ENCODE results near the gene CBY2. TPM values are rescaled to one million over a fixed set of nuclear protein-coding genes. Genes with fewer than 3 reads are reported as not detected.

Gene CBY2
- total and polyA plus RNA-seq, 2 donors (not counting 1 experiment from before 2014, with no cell fraction given) = not detected

DNA sequence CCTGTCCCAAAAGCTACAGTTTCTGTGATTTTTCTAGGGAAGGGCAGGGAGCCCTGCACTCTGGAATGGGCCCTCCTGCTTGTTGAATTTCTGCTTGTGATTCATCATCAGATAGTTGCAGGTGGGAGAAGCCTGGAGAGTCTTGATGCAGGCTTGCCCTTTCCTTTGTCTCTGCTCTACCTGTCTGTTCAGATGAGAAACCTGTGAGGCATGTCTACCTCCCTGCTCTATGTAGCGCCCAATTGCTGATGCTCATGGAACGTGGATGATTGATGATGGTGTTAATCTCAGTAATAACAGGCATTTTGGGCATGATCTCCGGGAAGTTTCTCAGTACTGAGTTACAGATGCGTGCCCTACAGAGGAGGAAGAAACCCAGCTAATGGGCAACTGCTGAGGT, 10.9 kb upstream of the CBY2 start:
- H3K36me3 ChIP-seq (replicated peaks in 1 of 2; ENCODE audit: control extremely low read depth in 1 of 2, control insufficient read depth in 1 of 2, extremely low read depth in 1 of 2, insufficient read depth in 2 of 2, low read length in 1 of 2) = no peaks in the 10 kb centered on the region
- no peak overlapping the region for H3K4me3 Mint-ChIP-seq
- no peaks in the 10 kb centered on the region for H3K79me2 ChIP-seq (ENCODE audit: control insufficient read depth, insufficient read depth, low read length)
- TF ChIP-seq EZH2 (IDR thresholded peaks at IDR 0.05; ENCODE audit: borderline replicate concordance, insufficient read depth, low read depth, low read length, poor library complexity, severe bottlenecking) = no peak
- TF ChIP-seq, protein P1, sequence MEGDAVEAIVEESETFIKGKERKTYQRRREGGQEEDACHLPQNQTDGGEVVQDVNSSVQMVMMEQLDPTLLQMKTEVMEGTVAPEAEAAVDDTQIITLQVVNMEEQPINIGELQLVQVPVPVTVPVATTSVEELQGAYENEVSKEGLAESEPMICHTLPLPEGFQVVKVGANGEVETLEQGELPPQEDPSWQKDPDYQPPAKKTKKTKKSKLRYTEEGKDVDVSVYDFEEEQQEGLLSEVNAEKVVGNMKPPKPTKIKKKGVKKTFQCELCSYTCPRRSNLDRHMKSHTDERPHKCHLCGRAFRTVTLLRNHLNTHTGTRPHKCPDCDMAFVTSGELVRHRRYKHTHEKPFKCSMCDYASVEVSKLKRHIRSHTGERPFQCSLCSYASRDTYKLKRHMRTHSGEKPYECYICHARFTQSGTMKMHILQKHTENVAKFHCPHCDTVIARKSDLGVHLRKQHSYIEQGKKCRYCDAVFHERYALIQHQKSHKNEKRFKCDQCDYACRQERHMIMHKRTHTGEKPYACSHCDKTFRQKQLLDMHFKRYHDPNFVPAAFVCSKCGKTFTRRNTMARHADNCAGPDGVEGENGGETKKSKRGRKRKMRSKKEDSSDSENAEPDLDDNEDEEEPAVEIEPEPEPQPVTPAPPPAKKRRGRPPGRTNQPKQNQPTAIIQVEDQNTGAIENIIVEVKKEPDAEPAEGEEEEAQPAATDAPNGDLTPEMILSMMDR (IDR thresholded peaks at IDR 0.05) = no peak
- H3K9me3 Mint-ChIP-seq (ENCODE audit: insufficient read depth) = no peaks in the 10 kb centered on the region
- ChIA-PET POLR2A (no interaction called here), CTCF (no interaction called here)
- no peaks in the 10 kb centered on the region for H3K27me3 ChIP-seq (replicated peaks in 1 of 4; ENCODE audit: control extremely low read depth in 1 of 4, control insufficient read depth in 3 of 4, insufficient read depth in 4 of 4, low read length in 3 of 4)
- peaks cover 0 to 2% (median 1%) of the 10 kb centered on the region in 3 donors for H3K9me3 ChIP-seq (ENCODE audit: control extremely low read depth in 1 of 3, control insufficient read depth in 2 of 3, insufficient read depth in 1 of 3, low read length in 2 of 3)
- H3K27me3 Mint-ChIP-seq = peaks cover 6% of the 10 kb centered on the region
- intact Hi-C loops (cut with micrococcal nuclease) = no loop called here
- 91% methylated on average over 4 of the region's 4 CpGs for WGBS (ENCODE audit: insufficient coverage)
- no peak overlapping the region for H3K4me2 ChIP-seq (replicated peaks; ENCODE audit: low read depth, low read length, poor library complexity, severe bottlenecking)
- ATAC-seq (ENCODE audit: low read depth) (no peak), DNase-seq (no peak)
- no peak overlapping the region for H3K4me3 ChIP-seq (ENCODE audit: control extremely low read depth in 1 of 5, extremely low read depth in 1 of 5, insufficient read depth in 1 of 5, low read depth in 2 of 5, low read length in 4 of 5)
- H2AFZ ChIP-seq (ENCODE audit: insufficient read depth, low read depth, low read length, poor library complexity, severe bottlenecking) = no peak overlapping the region
- H3K4me1 ChIP-seq (ENCODE audit: control insufficient read depth in 2 of 2, insufficient read depth in 2 of 2, low read length in 2 of 2) = no peaks in the 10 kb centered on the region
- H3K27ac Mint-ChIP-seq = no peak overlapping the region
- peaks cover 2% of the 10 kb centered on the region for H3K4me1 Mint-ChIP-seq
- H4K20me1 ChIP-seq (ENCODE audit: control insufficient read depth, insufficient read depth, low read length, poor library complexity, severe bottlenecking) = no peaks in the 10 kb centered on the region
- no peak overlapping the region for H3K27ac ChIP-seq (ENCODE audit: low read length in 2 of 2)
- no peak overlapping the region for H3K9ac ChIP-seq (ENCODE audit: low read length)

DNA sequence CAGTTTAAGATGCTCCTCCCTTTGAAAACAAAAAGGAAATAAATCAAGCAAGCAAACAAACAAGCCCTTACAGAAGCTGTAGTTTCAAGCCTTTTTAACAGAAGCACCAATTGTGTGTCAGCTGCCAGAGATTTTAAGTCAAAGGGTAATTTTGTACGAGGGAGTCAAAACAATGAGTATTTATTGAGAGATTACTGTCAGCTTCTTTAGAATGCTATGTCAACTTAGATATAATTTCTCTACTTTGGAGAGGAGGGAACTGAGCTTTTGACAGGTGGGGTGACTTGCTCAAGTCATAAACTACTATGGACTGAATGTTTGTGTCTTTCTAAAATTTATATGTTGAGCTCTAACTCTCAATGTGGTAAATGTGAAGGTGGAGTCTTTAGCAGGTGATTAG, 10.5 kb upstream of the CBY2 start:
- ATAC-seq (ENCODE audit: low read depth) (no peak), DNase-seq (no peak)
- Histone ChIP-seq H4K20me1 (ENCODE audit: control insufficient read depth, insufficient read depth, low read length, poor library complexity, severe bottlenecking) (no peaks in the 10 kb centered on the region), H3K27me3 (replicated peaks in 1 of 4; ENCODE audit: control extremely low read depth in 1 of 4, control insufficient read depth in 3 of 4, insufficient read depth in 4 of 4, low read length in 3 of 4) (no peaks in the 10 kb centered on the region), H3K9me3 (ENCODE audit: control extremely low read depth in 1 of 3, control insufficient read depth in 2 of 3, insufficient read depth in 1 of 3, low read length in 2 of 3) (peaks cover 0 to 2% (median 1%) of the 10 kb centered on the region in 3 donors), H3K4me3 (ENCODE audit: control extremely low read depth in 1 of 5, extremely low read depth in 1 of 5, insufficient read depth in 1 of 5, low read depth in 2 of 5, low read length in 4 of 5) (no peak overlapping the region), H3K27ac (ENCODE audit: low read length in 2 of 2) (no peak overlapping the region), H3K9ac (ENCODE audit: low read length) (no peak overlapping the region), H3K79me2 (ENCODE audit: control insufficient read depth, insufficient read depth, low read length) (no peaks in the 10 kb centered on the region), H3K4me1 (ENCODE audit: control insufficient read depth in 2 of 2, insufficient read depth in 2 of 2, low read length in 2 of 2) (no peaks in the 10 kb centered on the region), H3K36me3 (replicated peaks in 1 of 2; ENCODE audit: control extremely low read depth in 1 of 2, control insufficient read depth in 1 of 2, extremely low read depth in 1 of 2, insufficient read depth in 2 of 2, low read length in 1 of 2) (no peaks in the 10 kb centered on the region), H2AFZ (ENCODE audit: insufficient read depth, low read depth, low read length, poor library complexity, severe bottlenecking) (no peak overlapping the region), H3K4me2 (replicated peaks; ENCODE audit: low read depth, low read length, poor library complexity, severe bottlenecking) (no peak overlapping the region)
- Mint-ChIP-seq H3K4me3 (no peak overlapping the region), H3K27ac (no peak overlapping the region), H3K27me3 (peaks cover 3% of the 10 kb centered on the region), H3K4me1 (peaks cover 2% of the 10 kb centered on the region), H3K9me3 (ENCODE audit: insufficient read depth) (no peaks in the 10 kb centered on the region)
- ChIA-PET CTCF (no interaction called here), POLR2A (no interaction called here)
- intact Hi-C loops (cut with micrococcal nuclease) = no loop called here
- no CpG with 5 or more reads among the region's 1 CpG for WGBS (ENCODE audit: insufficient coverage)
- TF ChIP-seq, protein P1 (IDR thresholded peaks at IDR 0.05) = no peak
- no peak for TF ChIP-seq EZH2 (IDR thresholded peaks at IDR 0.05; ENCODE audit: borderline replicate concordance, insufficient read depth, low read depth, low read length, poor library complexity, severe bottlenecking)

Data from B cell (primary cell).